Measurements from ENCODE around the gene NCOR1. TPM values are rescaled to one million over a fixed set of nuclear protein-coding genes. Genes with fewer than 3 reads are reported as not detected.

The NCOR1 gene
- total RNA-seq, 1 donor: 86.9 TPM

DNA sequence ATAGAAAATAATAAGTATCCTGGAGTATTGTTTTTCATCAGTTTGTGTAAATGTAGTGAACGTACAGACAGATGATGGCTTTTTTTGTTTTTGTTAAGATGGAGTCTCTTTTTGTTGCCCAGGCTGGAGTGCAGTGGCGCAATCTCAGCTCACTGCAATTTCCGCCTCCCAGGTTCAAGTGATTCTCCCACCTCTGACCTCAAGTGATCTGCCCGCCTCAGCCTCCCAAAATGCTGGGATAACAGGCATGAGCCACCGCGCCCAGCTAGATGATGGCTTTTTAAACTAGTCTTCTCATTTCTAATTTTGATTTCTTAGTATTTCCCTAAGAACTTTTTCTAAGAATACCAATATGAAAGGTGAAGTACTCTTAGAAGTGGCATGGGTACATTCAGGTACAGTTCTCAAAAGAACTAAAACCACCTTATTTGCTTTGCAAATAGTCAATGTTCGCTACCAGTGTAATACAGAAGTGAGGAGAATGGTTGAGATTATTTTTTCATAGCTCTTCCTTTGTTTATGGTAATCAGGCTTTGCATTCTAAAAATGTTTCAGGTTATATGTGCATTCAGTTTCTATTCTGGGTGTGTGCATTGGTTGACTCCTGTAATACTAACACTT lies 181.5 kb downstream of the NCOR1 start:
- DNase-seq (ENCODE audit: insufficient read length, low spot score, missing footprints): no peak
- H3K4me1 ChIP-seq (ENCODE audit: insufficient read depth, low read length): peaks cover 20% of the 10 kb centered on the region
- peaks cover 3% of the 10 kb centered on the region for H3K79me2 ChIP-seq (ENCODE audit: insufficient read depth, low read length)
- peaks cover 3% of the 10 kb centered on the region for H4K20me1 ChIP-seq (ENCODE audit: insufficient read depth, low read length)
- H3K27ac ChIP-seq (ENCODE audit: low read depth, low read length): no peak overlapping the region
- no peaks in the 10 kb centered on the region for H3K9me3 ChIP-seq (ENCODE audit: low read depth, low read length)
- no peak overlapping the region for H2AFZ ChIP-seq (ENCODE audit: low read length)
- H3K4me3 ChIP-seq (ENCODE audit: insufficient read depth, low read length): no peak overlapping the region
- H3K27me3 ChIP-seq (ENCODE audit: insufficient read depth, low read length): no peaks in the 10 kb centered on the region
- no peak overlapping the region for H3K4me2 ChIP-seq (ENCODE audit: insufficient read depth, low read length)
- H3K36me3 ChIP-seq (ENCODE audit: insufficient read depth, low read length): peaks cover 78% of the 10 kb centered on the region
- TF ChIP-seq, protein P1, sequence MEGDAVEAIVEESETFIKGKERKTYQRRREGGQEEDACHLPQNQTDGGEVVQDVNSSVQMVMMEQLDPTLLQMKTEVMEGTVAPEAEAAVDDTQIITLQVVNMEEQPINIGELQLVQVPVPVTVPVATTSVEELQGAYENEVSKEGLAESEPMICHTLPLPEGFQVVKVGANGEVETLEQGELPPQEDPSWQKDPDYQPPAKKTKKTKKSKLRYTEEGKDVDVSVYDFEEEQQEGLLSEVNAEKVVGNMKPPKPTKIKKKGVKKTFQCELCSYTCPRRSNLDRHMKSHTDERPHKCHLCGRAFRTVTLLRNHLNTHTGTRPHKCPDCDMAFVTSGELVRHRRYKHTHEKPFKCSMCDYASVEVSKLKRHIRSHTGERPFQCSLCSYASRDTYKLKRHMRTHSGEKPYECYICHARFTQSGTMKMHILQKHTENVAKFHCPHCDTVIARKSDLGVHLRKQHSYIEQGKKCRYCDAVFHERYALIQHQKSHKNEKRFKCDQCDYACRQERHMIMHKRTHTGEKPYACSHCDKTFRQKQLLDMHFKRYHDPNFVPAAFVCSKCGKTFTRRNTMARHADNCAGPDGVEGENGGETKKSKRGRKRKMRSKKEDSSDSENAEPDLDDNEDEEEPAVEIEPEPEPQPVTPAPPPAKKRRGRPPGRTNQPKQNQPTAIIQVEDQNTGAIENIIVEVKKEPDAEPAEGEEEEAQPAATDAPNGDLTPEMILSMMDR (IDR thresholded peaks at IDR 0.05; ENCODE audit: extremely low read depth, low read depth, low read length): no peak

DNA sequence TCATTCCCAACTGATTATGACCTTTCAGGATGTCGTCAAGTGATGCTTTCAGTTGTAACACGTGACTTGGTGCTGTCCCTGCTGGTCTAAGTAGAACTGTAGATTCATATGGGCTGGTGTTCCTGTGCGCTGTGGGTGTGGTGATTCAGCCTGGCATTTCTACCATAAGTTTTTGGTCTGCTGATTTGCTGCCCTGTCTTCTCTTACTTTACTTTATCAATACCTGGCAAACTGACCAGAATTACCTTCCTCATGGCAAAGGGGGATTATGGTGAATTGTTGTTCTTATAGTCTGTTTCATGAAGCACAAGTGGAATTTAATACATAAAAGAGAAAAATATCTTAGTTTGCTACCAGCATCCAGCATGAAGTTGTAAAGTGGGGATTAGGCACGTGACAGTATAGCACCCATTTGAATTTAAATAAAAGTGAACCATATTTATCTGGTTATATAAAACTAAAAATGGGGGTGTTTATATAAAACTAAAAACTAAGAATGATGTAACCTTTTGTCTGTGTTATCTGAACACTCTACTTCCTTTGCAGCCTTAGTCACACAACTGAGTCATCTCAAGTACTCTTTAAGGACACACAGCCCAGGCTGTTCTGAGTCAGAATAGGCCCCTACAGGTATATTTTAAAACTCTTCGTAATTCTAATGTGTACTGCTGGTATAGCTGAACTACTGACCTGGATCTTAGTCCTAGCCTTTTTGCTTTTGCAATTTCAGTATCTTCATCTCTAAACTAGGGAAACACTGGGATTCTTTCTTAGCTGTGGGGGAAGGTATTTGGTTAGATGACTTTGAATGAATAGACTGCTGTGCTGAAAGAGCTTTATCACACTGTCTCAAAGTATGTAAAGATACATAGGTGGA lies 187.4 kb downstream of the NCOR1 start:
- peaks cover 15% of the 10 kb centered on the region for H3K79me2 ChIP-seq (ENCODE audit: insufficient read depth, low read length)

DNA sequence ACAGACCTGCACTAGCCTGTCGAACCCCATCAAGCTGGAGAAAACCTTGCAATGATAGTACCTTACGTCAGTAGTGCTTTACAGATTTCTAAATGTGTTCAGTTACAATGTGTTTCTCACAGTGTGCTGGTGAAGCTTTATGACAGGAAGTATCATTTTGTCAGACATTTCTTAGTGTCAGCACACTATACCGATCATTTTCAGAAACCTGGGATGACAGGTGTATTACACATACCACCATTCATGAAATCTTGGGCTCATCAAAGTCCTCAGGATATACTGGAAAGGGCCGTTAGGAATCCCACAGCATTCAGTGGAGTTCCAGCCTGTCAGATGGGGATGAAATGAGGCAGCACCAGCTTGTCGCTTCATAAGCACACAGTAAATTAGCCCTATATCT lies 188.4 kb downstream of the NCOR1 start:
- no peak overlapping the region for H3K27ac ChIP-seq (ENCODE audit: low read depth, low read length)
- H3K4me3 ChIP-seq (ENCODE audit: insufficient read depth, low read length): no peak overlapping the region
- no peak overlapping the region for H2AFZ ChIP-seq (ENCODE audit: low read length)
- no peak overlapping the region for H3K4me2 ChIP-seq (ENCODE audit: insufficient read depth, low read length)
- H3K27me3 ChIP-seq (ENCODE audit: insufficient read depth, low read length): no peaks in the 10 kb centered on the region
- H3K9me3 ChIP-seq (ENCODE audit: low read depth, low read length): no peaks in the 10 kb centered on the region
- TF ChIP-seq, protein P1 (IDR thresholded peaks at IDR 0.05; ENCODE audit: extremely low read depth, low read depth, low read length): no peak
- peaks cover 19% of the 10 kb centered on the region for H3K4me1 ChIP-seq (ENCODE audit: insufficient read depth, low read length)
- H4K20me1 ChIP-seq (ENCODE audit: insufficient read depth, low read length): peaks cover 5% of the 10 kb centered on the region
- no peak for DNase-seq (ENCODE audit: insufficient read length, low spot score, missing footprints)
- H3K36me3 ChIP-seq (ENCODE audit: insufficient read depth, low read length): peaks cover 79% of the 10 kb centered on the region
- peaks cover 22% of the 10 kb centered on the region for H3K79me2 ChIP-seq (ENCODE audit: insufficient read depth, low read length)

More for the DNA sequence above, 187.4 kb downstream of the NCOR1 start:
- peak; percentile 89 for DNase-seq (ENCODE audit: insufficient read length, low spot score, missing footprints)
- peaks cover 84% of the 10 kb centered on the region for H3K36me3 ChIP-seq (ENCODE audit: insufficient read depth, low read length)
- no peak overlapping the region for H2AFZ ChIP-seq (ENCODE audit: low read length)
- H3K4me2 ChIP-seq (ENCODE audit: insufficient read depth, low read length): peak overlapping the region; percentile 50
- H3K9me3 ChIP-seq (ENCODE audit: low read depth, low read length): no peaks in the 10 kb centered on the region
- H3K4me3 ChIP-seq (ENCODE audit: insufficient read depth, low read length): peak overlapping the region; percentile 23
- H3K27me3 ChIP-seq (ENCODE audit: insufficient read depth, low read length): no peaks in the 10 kb centered on the region
- peak overlapping the region; percentile 93 for H3K27ac ChIP-seq (ENCODE audit: low read depth, low read length)
- TF ChIP-seq, protein P1 (IDR thresholded peaks at IDR 0.05; ENCODE audit: extremely low read depth, low read depth, low read length): no peak
- H3K4me1 ChIP-seq (ENCODE audit: insufficient read depth, low read length): peaks cover 19% of the 10 kb centered on the region
- peaks cover 5% of the 10 kb centered on the region for H4K20me1 ChIP-seq (ENCODE audit: insufficient read depth, low read length)

DNA sequence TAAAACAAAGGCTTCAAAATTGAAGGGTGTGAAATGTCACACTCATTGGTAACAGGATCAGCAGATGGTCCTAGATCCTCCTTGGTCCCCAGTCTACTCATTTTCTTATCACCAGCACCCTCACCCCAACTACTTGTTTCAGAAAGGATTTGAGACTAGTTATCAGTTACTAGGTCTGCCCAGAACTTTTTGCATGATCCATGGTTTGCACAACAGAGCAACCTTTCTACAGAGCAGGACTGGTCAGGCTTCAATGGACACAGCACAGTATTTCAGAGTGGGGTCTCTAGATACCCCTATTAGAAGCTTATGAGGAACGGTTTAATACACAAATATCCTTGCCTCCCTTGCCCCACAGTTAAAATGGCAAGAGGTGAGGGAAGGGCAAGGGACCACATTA lies 190.1 kb downstream of the NCOR1 start:
- TF ChIP-seq, protein P1 (IDR thresholded peaks at IDR 0.05; ENCODE audit: extremely low read depth, low read depth, low read length): no peak
- Histone ChIP-seq H3K36me3 (ENCODE audit: insufficient read depth, low read length) (peaks cover 67% of the 10 kb centered on the region), H3K4me3 (ENCODE audit: insufficient read depth, low read length) (no peak overlapping the region), H3K79me2 (ENCODE audit: insufficient read depth, low read length) (peaks cover 34% of the 10 kb centered on the region), H3K4me2 (ENCODE audit: insufficient read depth, low read length) (no peak overlapping the region), H3K27ac (ENCODE audit: low read depth, low read length) (no peak overlapping the region), H3K9me3 (ENCODE audit: low read depth, low read length) (no peaks in the 10 kb centered on the region), H3K4me1 (ENCODE audit: insufficient read depth, low read length) (peaks cover 19% of the 10 kb centered on the region), H3K27me3 (ENCODE audit: insufficient read depth, low read length) (no peaks in the 10 kb centered on the region), H2AFZ (ENCODE audit: low read length) (no peak overlapping the region), H4K20me1 (ENCODE audit: insufficient read depth, low read length) (peaks cover 5% of the 10 kb centered on the region)
- no peak for DNase-seq (ENCODE audit: insufficient read length, low spot score, missing footprints)
